SK-N-SH treated with all-trans-retinoic acid at 6 μM for 48 hours (cell line): ENCODE measurements around the gene ZNF22.

Source experiments
- ATAC-seq: fragments of 200-7000 bp; cut with Tn5 transposase; 3 replicates; pipeline ENCODE4 v1.9.1; 2020; ENCODE audit warnings: mild to moderate bottlenecking, moderate library complexity
- ARNTL ChIP-seq: fragments of 450-650 bp; formaldehyde crosslinking; IDR thresholded peaks from 2 replicates; pipeline ENCODE4 v1.5.0; 2020; ENCODE audit warnings: low read depth, mild to moderate bottlenecking, moderate library complexity, borderline replicate concordance
- BACH2 ChIP-seq: fragments of 250-450 bp; sonication (Bioruptor Pico); IDR thresholded peaks from 2 replicates; pipeline ENCODE4 v1.9.0; 2021; ENCODE audit warnings: mild to moderate bottlenecking, borderline replicate concordance
- CSDC2 ChIP-seq: fragments of 250-450 bp; sonication (Bioruptor Pico); IDR thresholded peaks from 2 replicates; pipeline ENCODE4 v1.5.0; 2020; ENCODE audit warnings: mild to moderate bottlenecking, moderate library complexity
- CSRNP3 ChIP-seq: fragments of 250-450 bp; sonication (Bioruptor Pico); IDR thresholded peaks from 2 replicates; pipeline ENCODE4 v1.5.1; 2021; ENCODE audit warnings: mild to moderate bottlenecking, moderate library complexity
- ESRRG ChIP-seq: fragments of 250-450 bp; sonication (Bioruptor Pico); IDR thresholded peaks from 2 replicates; pipeline ENCODE4 v1.6.1; 2021; ENCODE audit warnings: mild to moderate bottlenecking
- GLIS3 ChIP-seq: fragments of 250-450 bp; sonication (Bioruptor Pico); IDR thresholded peaks from 2 replicates; pipeline ENCODE4 v1.5.0; 2020; ENCODE audit warnings: mild to moderate bottlenecking, moderate library complexity
- PATZ1 ChIP-seq: fragments of 250-450 bp; sonication (Bioruptor Pico); IDR thresholded peaks from 2 replicates; pipeline ENCODE4 v1.8.0; 2020; ENCODE audit warnings: mild to moderate bottlenecking, moderate library complexity, borderline replicate concordance
- POU6F1 ChIP-seq: fragments of 250-450 bp; sonication (Bioruptor Pico); IDR thresholded peaks from 2 replicates; pipeline ENCODE4 v1.8.0; 2021; ENCODE audit warnings: low read depth, mild to moderate bottlenecking, moderate library complexity, borderline replicate concordance
- SNAI2 ChIP-seq: fragments of 250-450 bp; sonication (Bioruptor Pico); IDR thresholded peaks from 2 replicates; pipeline ENCODE4 v1.5.0; 2020; ENCODE audit warnings: mild to moderate bottlenecking, moderate library complexity
- TOX ChIP-seq: fragments of 250-450 bp; sonication (Bioruptor Pico); IDR thresholded peaks from 2 replicates; pipeline ENCODE4 v1.8.0; 2021; ENCODE audit warnings: mild to moderate bottlenecking, moderate library complexity, borderline replicate concordance
- TSHZ2 ChIP-seq: fragments of 250-450 bp; sonication (Bioruptor Pico); IDR thresholded peaks from 2 replicates; pipeline ENCODE4 v1.5.0; 2020; ENCODE audit warnings: mild to moderate bottlenecking, moderate library complexity
- ZC3H10 ChIP-seq: fragments of 250-450 bp; sonication (Bioruptor Pico); IDR thresholded peaks from 2 replicates; pipeline ENCODE4 v1.5.1; 2021; ENCODE audit warnings: mild to moderate bottlenecking, moderate library complexity
- ZNF565 ChIP-seq: fragments of 450-650 bp; formaldehyde crosslinking; conservative IDR thresholded peaks from 2 replicates; pipeline ENCODE4 v1.5.0; 2020; ENCODE audit warnings: low read depth, mild to moderate bottlenecking, moderate library complexity
- ZNF70 ChIP-seq: fragments of 450-650 bp; formaldehyde crosslinking; IDR thresholded peaks from 2 replicates; pipeline ENCODE4 v1.5.0; 2020; ENCODE audit warnings: mild to moderate bottlenecking, moderate library complexity

Gene ZNF22

GRCh38 chr10:45034301-45034700 lies 33.6 kb downstream of the ZNF22 start (continued):
- no peak for TF ChIP-seq POU6F1 (CRISPR knock-in tag)
- TF ChIP-seq, all 23 proteins: peak for 0

GRCh38 chr10:45035673-45036072 lies 35.0 kb downstream of the ZNF22 start:
- TF ChIP-seq CSRNP3 (CRISPR knock-in tag) (no peak), ZC3H10 (no peak), CSDC2 (CRISPR knock-in tag) (no peak), POU6F1 (CRISPR knock-in tag) (no peak), ARNTL (CRISPR knock-in tag) (no peak), ZNF70 (no peak), PATZ1 (CRISPR knock-in tag) (no peak), SNAI2 (CRISPR knock-in tag) (no peak), ZNF565 (CRISPR knock-in tag) (no peak)
- TF ChIP-seq, all 23 proteins: peak for 0
- no peak for ATAC-seq

GRCh38 chr10:45040921-45041542 lies 40.3 kb downstream of the ZNF22 start:
- TF ChIP-seq GLIS3 (CRISPR knock-in tag): no peak
- TF ChIP-seq TOX (CRISPR knock-in tag): no peak
- TF ChIP-seq ZNF565 (CRISPR knock-in tag): no peak
- no peak for TF ChIP-seq BACH2 (CRISPR knock-in tag)

GRCh38 chr10:45044290-45044689 lies 43.6 kb downstream of the ZNF22 start:
- no peak for ATAC-seq
- no peak for TF ChIP-seq BACH2 (CRISPR knock-in tag)

More at GRCh38 chr10:45040921-45041542, 40.3 kb downstream of the ZNF22 start:
- no peak for ATAC-seq

- TF ChIP-seq ESRRG (CRISPR knock-in tag): no peak
- no peak for TF ChIP-seq ARNTL (CRISPR knock-in tag)
- TF ChIP-seq TSHZ2 (CRISPR knock-in tag): no peak
- no peak for TF ChIP-seq BACH2 (CRISPR knock-in tag)
- ATAC-seq: no peak
Measured at GRCh38 chr10:45050551-45051235, 50.0 kb downstream of the ZNF22 start.
